Islet precursor cell (in vitro differentiated cells): ENCODE measurements around the gene TRPC6.
"Not testable (repeated sequence)": the region's sequence is repeated elsewhere in the genome, so short reads cannot be mapped to it uniquely, and the experiment has no call there.

Source experiments
- DNase-seq: peaks from one replicate; pipeline ENCODE4 v3.0.0-alpha.2; 2018

TRPC6 gene

DNA sequence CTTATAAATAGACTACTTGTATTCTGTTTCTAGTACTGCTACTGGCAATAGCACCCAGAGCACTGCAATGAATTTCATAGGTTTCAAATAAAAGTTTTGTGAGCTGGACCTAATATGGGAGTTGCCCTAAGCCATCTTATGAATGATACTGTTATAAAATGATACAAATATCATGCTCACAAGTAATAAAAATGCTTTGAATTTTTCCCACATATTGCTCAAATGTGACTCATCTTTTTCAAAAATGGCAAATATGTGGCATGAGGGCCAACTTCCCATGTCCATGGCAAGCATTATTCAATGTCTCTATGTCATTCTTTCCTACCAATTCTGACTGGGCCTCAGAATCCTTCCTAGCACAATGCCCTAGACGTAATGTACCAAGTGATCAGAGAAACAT, 137.6 kb downstream of the TRPC6 start:
- no peak for DNase-seq

DNA sequence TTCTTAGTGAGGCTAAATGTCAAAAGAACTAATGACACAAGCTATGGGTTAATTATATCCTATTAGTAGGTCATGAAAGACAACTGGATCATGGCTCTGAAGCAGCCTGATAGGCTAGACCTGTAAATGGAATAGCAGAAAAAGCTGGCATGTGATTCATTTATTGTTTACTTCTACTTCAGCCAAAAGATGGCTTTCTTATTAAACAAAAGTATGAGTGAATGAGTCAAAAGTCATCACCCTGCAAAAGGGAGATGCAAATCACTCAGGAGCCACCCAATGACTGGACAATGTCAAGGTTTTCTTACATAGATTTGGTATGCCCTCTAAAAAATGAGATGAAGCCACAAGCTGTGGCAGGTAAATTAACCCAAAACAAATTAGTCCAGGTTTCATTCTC, 138.0 kb downstream of the TRPC6 start:
- no peak for DNase-seq

DNA sequence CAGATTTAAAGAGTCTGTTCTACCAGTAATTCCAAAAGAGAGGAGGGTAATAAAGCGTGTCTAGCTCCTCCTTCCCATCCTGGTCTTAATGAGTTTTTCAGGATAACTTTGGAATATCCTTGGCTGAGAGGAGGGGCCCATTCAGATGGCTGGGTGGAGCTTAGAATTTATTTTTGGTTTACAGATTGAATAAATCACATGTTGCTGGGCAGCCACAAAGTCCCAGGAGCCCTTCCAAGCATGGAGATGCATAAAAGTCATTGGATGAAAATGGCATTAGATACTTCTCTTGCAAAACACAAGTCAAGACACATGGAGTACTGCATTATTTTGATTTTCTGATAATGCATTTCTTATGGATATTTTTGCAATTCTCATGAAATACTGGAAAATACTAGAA, 139.0 kb downstream of the TRPC6 start:
- no peak for DNase-seq

DNA sequence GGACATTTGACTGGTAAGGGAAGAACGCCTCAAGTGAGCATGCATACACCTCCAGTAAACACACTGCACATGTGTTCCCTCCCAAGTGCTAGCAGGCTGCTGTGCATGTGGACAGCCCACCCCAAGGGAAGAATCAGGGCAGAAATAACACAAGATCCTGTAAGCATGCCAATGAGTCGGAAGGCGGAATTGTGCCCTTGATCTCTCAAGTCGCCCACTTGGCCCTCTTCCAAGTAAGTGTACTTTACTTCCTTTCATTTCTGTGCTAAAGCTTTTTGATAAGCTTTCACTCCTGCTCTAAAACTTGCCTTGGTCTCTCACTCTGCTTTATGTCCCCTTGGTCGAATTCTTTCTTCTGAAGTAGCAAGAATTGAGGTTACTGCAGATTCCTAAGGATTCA, 139.6 kb downstream of the TRPC6 start:
- DNase-seq = no peak

DNA sequence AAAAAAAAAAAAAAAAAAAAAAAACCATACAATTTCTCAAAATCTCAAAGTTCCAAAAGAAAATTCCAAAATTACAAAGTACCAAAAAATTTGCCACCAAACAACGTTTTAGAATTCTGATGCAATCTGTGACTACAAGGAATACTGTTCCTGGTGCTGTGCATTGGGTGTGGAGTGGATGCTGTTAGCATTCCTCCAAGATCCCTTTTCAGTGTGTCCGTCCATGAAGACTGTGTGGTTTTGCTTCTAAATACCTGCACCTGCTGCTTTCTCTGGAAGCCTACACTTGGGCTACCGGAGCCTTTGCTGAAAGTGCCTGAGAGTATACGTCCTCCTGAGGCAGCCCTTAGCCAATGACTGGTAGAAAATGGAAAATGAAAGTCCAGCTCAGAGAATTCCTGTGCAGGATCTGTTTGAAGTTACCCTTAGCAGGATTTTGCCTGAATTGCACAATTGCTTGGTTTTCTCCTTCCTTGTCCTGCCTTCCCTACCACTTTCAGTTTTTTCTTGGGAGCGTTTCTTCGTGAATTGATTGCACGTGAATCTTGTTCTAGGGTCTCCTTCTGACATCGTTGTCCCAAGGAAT, 140.8 kb downstream of the TRPC6 start:
- no peak for DNase-seq

GRCh38 chr11:101442171-101442570, 141.6 kb downstream of the TRPC6 start:
- no peak for DNase-seq

DNA sequence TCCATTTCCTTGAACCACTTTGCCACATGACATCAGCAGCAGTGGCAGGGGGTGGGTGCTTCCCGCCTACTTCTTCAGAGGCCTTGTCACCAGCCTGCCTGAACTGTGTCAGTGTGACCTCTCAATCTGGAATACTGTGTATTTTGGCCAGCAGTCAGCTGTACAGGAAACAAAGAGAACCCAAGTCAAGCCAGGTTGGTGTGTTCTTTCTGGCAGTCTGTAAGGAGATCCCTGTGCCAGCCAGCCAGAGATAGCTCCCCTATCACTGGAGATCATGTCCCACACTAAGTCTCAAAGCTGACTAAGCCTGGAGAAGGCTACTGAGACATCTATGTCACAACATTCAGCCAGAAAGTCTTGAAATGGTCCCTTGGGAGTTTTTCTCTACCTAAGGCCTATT, 142.1 kb downstream of the TRPC6 start:
- DNase-seq = no peak

DNA sequence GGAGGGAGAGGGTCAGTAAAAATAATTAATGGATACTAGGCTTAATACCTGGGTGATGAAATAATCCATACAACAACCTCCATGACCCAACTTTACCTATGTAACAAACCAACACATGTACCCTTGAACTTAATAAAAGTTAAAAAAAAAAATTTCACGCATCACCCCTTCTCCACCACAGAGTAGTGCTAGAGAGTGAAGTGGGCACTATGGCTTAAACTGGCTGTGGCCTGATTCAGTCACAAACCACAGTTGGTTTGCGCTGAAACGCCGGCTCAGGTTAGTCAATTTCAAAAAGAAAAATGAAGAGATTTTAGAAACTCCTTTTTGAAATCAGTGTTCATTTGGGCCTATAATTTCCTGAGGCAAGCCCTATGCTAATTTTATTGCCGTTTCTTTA, 144.3 kb downstream of the TRPC6 start:
- DNase-seq = no peak

DNA sequence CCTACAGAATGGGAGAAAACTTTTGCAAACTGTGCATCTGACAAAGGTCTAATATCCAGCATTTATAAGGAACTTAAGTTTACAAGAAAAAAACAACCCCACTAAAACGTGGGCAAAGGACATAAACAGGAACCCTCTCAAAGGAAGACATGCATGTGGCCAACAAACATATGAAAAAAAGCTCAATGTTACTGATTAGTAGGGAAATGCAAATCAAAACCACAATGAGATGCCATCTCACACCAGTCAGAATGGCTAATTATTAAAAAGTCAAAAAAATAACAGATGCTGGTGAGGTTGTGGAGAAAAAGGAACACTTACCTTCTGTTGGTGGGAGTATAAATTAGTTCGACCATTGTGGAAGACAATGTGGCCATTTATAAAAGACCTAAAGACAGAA, 145.1 kb downstream of the TRPC6 start:
- not testable (repeated sequence) for DNase-seq

DNA sequence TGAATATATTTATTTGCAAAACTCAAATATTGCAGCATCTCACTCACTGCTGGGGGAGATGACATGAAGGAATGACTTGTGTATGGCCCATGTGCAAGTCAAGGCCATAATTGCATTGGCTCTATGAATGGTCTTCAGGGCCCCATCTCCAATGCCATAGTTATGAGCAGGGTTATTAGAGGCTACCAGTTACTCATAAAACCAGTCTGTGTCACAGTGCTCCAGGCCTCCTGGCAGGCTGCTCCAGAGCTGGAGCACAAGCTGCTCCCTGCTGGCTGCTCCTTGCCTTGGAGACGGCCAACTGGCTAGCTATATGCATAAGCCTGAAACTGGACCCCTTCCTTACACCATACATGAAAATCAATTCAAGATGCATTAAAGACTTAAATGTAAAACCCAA, 145.7 kb downstream of the TRPC6 start:
- DNase-seq = no peak

GRCh38 chr11:101436511-101437142, 147.2 kb downstream of the TRPC6 start:
- DNase-seq = peak; percentile 75

DNA sequence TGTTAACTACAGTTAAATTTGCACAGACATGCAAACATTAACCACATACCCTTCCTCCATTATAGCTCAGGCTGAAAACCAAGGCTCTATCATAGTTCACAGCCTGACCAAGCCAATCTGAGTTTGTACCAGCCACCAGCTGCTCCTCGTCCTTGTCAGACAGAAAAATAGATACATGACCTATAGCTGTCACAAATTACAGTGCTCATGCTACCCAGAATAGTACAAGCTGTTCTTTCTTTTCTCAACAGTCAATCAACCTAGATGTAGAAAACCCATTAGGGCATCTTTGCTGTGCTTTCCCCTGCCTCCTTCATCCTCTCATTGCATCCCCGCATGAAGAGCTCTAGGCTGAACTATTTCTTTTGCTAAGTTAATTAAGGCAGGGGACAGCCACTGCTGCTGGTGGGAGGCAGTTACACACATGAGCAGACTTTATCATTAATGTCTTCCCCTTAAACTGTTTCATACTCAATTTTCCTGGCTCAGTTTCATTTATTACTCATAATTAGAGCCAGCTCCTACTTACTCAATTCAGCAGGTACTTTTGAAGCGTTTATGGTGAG, 148.3 kb downstream of the TRPC6 start:
- DNase-seq = no peak

- DNase-seq = no peak
These were observed 149.7 kb downstream of the TRPC6 start for GRCh38 chr11:101434026-101434643.

- no peak for DNase-seq
These were observed 150.7 kb downstream of the TRPC6 start for GRCh38 chr11:101433151-101433550.

- DNase-seq = no peak
These were observed 153.9 kb downstream of the TRPC6 start for GRCh38 chr11:101429703-101430540.

DNA sequence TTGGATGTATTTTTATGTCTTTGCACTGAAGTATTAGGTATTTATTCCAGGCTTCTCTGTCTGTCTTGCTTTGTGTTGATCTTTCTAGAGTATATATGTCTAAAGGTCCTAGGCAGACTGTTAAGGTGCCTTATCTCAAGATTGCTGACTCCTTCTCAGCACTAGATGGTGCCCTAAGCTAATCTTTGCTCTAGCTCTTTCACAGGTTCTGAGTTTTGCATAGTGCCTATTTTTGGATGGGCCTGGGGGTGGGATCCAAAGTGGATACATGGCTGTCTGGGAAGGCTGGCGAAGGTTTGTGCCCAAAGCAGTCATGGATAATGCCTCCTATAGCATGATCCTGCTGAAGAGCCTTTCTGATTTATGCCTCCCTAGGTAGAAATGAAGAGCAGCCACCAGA, 154.9 kb downstream of the TRPC6 start:
- DNase-seq = no peak

DNA sequence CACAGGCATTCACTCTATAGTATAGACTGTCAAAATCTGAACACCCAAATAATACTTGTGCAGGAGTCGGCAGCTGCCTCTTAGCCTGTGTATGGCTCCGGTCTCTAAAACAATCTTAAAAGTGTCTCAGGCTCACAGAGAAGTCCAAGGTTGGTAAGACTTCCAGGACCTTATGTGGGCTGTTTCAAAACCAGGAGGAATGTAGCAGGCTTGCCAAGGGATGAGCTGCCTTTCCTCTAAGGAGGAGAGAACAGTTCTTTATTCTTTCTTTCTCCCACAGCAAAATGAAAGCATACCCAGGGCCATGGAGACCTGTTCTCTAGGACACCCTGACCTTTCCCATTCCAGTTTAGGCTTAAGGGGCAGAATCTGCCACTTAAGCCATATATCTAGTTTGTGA, 176.5 kb downstream of the TRPC6 start:
- no peak for DNase-seq
